Measurements from ENCODE around the gene ZBTB7C.

DNA sequence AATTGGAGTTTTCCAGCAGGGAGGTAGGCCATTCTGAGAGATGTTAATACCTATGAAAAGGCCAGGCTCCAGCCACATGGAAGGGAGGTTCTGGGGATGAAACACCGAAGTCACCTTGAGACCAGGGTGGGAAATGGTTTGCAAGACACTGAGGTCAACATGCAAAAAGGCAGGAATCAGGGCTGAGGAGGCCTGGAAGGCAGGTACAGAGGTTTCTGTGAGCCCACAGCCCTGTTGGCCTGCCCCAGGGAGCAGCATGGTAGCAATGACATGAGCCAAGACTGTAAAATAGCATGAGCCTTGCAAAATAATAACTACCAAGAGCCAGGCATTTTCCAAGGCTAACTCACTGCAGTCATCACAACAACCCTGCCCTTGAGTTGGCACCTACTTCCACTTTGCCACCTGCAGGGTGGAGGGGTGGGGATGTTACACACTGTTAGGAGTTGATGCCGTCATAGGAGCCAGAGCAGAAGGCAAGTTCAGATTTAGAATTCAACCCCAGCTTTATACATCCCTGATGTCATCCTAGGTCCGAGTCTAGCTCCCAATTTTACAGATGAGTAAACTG is 61.3 kb downstream of the ZBTB7C start:
- TF ChIP-seq CTCF (IDR thresholded peaks at IDR 0.05) (no peak), POLR2A (IDR thresholded peaks at IDR 0.05) (no peak), POLR2AphosphoS5 (IDR thresholded peaks at IDR 0.05) (no peak)
